ENCODE results near the gene DDX27. TPM values are rescaled to one million over a fixed set of nuclear protein-coding genes. Genes with fewer than 3 reads are reported as not detected.

Gene DDX27
- total and polyA plus RNA-seq, 9 of the 15 experiments (the other 6 are each of a cell fraction or from before 2014, with no cell fraction given): 17.9 to 79.3 (median 57.0) TPM

Small RNA genes within 50 kb of the gene (small RNA-seq; reads per million reads assigned to genes)
- 10,998 reads per million, percentile 100 among the genes with 10 or more reads in this experiment for gene SNORD12B
- 3,533 reads per million, percentile 100 among the genes with 10 or more reads in this experiment for gene SNORD12C

Other genes with a start within 250 kb of the DDX27 start
- 163 and 169 TPM in 2 replicates for gene CSE1L, start 173.1 kb upstream of the DDX27 start, total RNA-seq (2014; rRNA removed)
- gene CSE1L, start 173.1 kb upstream of the DDX27 start, total RNA-seq (2014; rRNA removed; fragmentation: Illumina TruSeq; extraction: Trizol): 280 and 305 TPM in 2 replicates
- 228 and 249 TPM in 2 replicates for gene CSE1L, start 173.1 kb upstream of the DDX27 start, total RNA-seq (2015; rRNA removed; fragmentation: Illumina TruSeq; extraction: Trizol)
- gene CSE1L, start 173.1 kb upstream of the DDX27 start, total RNA-seq (2021): 206 and 219 TPM in 2 replicates
- gene CSE1L, start 173.1 kb upstream of the DDX27 start, polyA plus RNA-seq (2011; rRNA removed): 152 and 223 TPM in 2 replicates
- 203 and 255 TPM in 2 replicates for gene CSE1L, start 173.1 kb upstream of the DDX27 start, polyA plus RNA-seq (2014; fragmentation: Illumina TruSeq; extraction: Trizol)
- 100 to 1,000 TPM; 138 to 209 TPM for gene CSE1L, start 173.1 kb upstream of the DDX27 start, polyA plus RNA-seq (2014; fragmentation: Nextera tagmentation; extraction: Ambion mirVana)
- gene CSE1L, start 173.1 kb upstream of the DDX27 start, polyA plus RNA-seq (2014; rRNA removed): 171 and 188 TPM in 2 replicates
- 42.2 and 45.8 TPM in 2 replicates for gene STAU1, start 31.1 kb upstream of the DDX27 start, total RNA-seq (2014; rRNA removed)
- 47.2 and 47.5 TPM in 2 replicates for gene STAU1, start 31.1 kb upstream of the DDX27 start, total RNA-seq (2014; rRNA removed; fragmentation: Illumina TruSeq; extraction: Trizol)
- gene STAU1, start 31.1 kb upstream of the DDX27 start, total RNA-seq (2015; rRNA removed; fragmentation: Illumina TruSeq; extraction: Trizol): 50.6 and 51.9 TPM in 2 replicates
- 86.5 and 92.0 TPM in 2 replicates for gene STAU1, start 31.1 kb upstream of the DDX27 start, total RNA-seq (2021)
- gene STAU1, start 31.1 kb upstream of the DDX27 start, polyA plus RNA-seq (2011; rRNA removed): 51.2 and 57.0 TPM in 2 replicates
- 90.7 and 106 TPM in 2 replicates for gene STAU1, start 31.1 kb upstream of the DDX27 start, polyA plus RNA-seq (2014; fragmentation: Illumina TruSeq; extraction: Trizol)
- 10 to 100 TPM; 18.0 to 18.1 TPM for gene STAU1, start 31.1 kb upstream of the DDX27 start, polyA plus RNA-seq (2014; fragmentation: Nextera tagmentation; extraction: Ambion mirVana)
- 62.2 and 63.4 TPM in 2 replicates for gene STAU1, start 31.1 kb upstream of the DDX27 start, polyA plus RNA-seq (2014; rRNA removed)
- gene ZNFX1, start 58.6 kb downstream of the DDX27 start, total RNA-seq (2014; rRNA removed): 10.3 and 12.4 TPM in 2 replicates
- gene ZNFX1, start 58.6 kb downstream of the DDX27 start, total RNA-seq (2014; rRNA removed; fragmentation: Illumina TruSeq; extraction: Trizol): 11.9 and 13.5 TPM in 2 replicates
- gene ZNFX1, start 58.6 kb downstream of the DDX27 start, total RNA-seq (2015; rRNA removed; fragmentation: Illumina TruSeq; extraction: Trizol): 12.4 and 13.8 TPM in 2 replicates
- 11.9 and 13.4 TPM in 2 replicates for gene ZNFX1, start 58.6 kb downstream of the DDX27 start, total RNA-seq (2021)
- 2.5 and 3.8 TPM in 2 replicates for gene ZNFX1, start 58.6 kb downstream of the DDX27 start, polyA plus RNA-seq (2011; rRNA removed)
- gene ZNFX1, start 58.6 kb downstream of the DDX27 start, polyA plus RNA-seq (2014; fragmentation: Illumina TruSeq; extraction: Trizol): 10.4 and 11.6 TPM in 2 replicates
- gene ZNFX1, start 58.6 kb downstream of the DDX27 start, polyA plus RNA-seq (2014; fragmentation: Nextera tagmentation; extraction: Ambion mirVana): 1 to 10 TPM; 4.4 to 4.9 TPM
- 7.2 and 7.6 TPM in 2 replicates for gene ZNFX1, start 58.6 kb downstream of the DDX27 start, polyA plus RNA-seq (2014; rRNA removed)